Neural cell (in vitro differentiated cells): Measurements from ENCODE around the gene CD83. TPM values are rescaled to one million over a fixed set of nuclear protein-coding genes. Genes with fewer than 3 reads are reported as not detected.

ENCODE experiments used
- H2AFZ ChIP-seq: fragments of 200-600, 300-800 bp; sonication (generic), shearing (Covaris generic); 2 replicates; pipeline ENCODE4 v1.6.0; 2014; ENCODE audit warnings: low read depth, mild to moderate bottlenecking, antibody characterized with exemption, low read length, moderate library complexity
- H3F3A ChIP-seq: fragments of 200-600 bp; shearing (Covaris generic); 2 replicates; pipeline ENCODE4 v1.6.1; 2016; ENCODE audit warnings: mild to moderate bottlenecking, moderate library complexity, mixed read lengths, antibody characterized with exemption, low read length; ENCODE audit not compliant: insufficient read depth, poor library complexity, severe bottlenecking
- H3K27ac ChIP-seq: fragments of 200-600, 300-800 bp; sonication (generic), shearing (Covaris generic); 2 replicates; pipeline ENCODE4 v1.5.1; 2014; ENCODE audit warnings: mild to moderate bottlenecking, low read length, moderate library complexity
- H3K27me3 ChIP-seq: fragments of 300-800, 200-600 bp; sonication (generic), shearing (Covaris generic); 2 replicates; pipeline ENCODE4 v1.6.0; 2014; ENCODE audit warnings: mild to moderate bottlenecking, low read depth, low read length, moderate library complexity; ENCODE audit not compliant: insufficient read depth
- H3K36me3 ChIP-seq: fragments of 300-800, 200-600 bp; sonication (generic), shearing (Covaris generic); 2 replicates; pipeline ENCODE4 v1.5.1; 2014; ENCODE audit warnings: mild to moderate bottlenecking, antibody characterized with exemption, low read length, moderate library complexity; ENCODE audit not compliant: insufficient read depth
- H3K4me2 ChIP-seq: fragments of 300-800, 200-600 bp; sonication (generic), shearing (Covaris generic); 2 replicates; pipeline ENCODE4 v1.6.0; 2014; ENCODE audit warnings: mild to moderate bottlenecking, low read length
- H3K4me3 ChIP-seq: fragments of 300-800, 200-600 bp; sonication (generic), shearing (Covaris generic); 2 replicates; pipeline ENCODE4 v1.5.1; 2014; ENCODE audit warnings: mild to moderate bottlenecking, low read length, moderate library complexity
- H3K79me2 ChIP-seq: fragments of 200-600 bp; shearing (Covaris generic); replicated peaks from 2 replicates; pipeline ENCODE4 v1.6.0; 2014; ENCODE audit warnings: mild to moderate bottlenecking, low read length, moderate library complexity; ENCODE audit not compliant: insufficient read depth
- H3K9ac ChIP-seq: fragments of 300-800, 200-600 bp; sonication (generic), shearing (Covaris generic); 2 replicates; pipeline ENCODE4 v1.6.1; 2016; ENCODE audit warnings: mild to moderate bottlenecking, low read length, mixed read lengths
- H3K9me2 ChIP-seq: fragments of 200-600 bp; shearing (Covaris generic); 2 replicates; pipeline ENCODE4 v1.6.1; 2016; ENCODE audit warnings: mild to moderate bottlenecking, low read length, mixed read lengths; ENCODE audit not compliant: insufficient read depth
- H3K9me3 ChIP-seq: fragments of 200-600, 300-800 bp; sonication (generic), shearing (Covaris generic); 2 replicates; pipeline ENCODE4 v1.6.1; 2016; ENCODE audit warnings: mild to moderate bottlenecking, mixed run types, low read length, moderate library complexity, mixed read lengths
- H4K20me1 ChIP-seq: fragments of 200-600 bp; shearing (Covaris generic); 2 replicates; pipeline ENCODE4 v1.6.1; 2016; ENCODE audit warnings: mild to moderate bottlenecking, mixed run types; ENCODE audit not compliant: insufficient read depth
- EP300 ChIP-seq: fragments of 450-650 bp; conservative IDR thresholded peaks from 2 replicates; pipeline ENCODE4 v1.6.1; 2014; ENCODE audit warnings: antibody characterized with exemption, mild to moderate bottlenecking, moderate library complexity; ENCODE audit not compliant: poor library complexity, severe bottlenecking
- EZH2 ChIP-seq: fragments of 200-600, 300-800 bp; shearing (Covaris generic), sonication (generic); IDR thresholded peaks from 2 replicates; pipeline ENCODE4 v1.6.1; 2014; ENCODE audit warnings: antibody characterized with exemption, low read length, borderline replicate concordance, mild to moderate bottlenecking; ENCODE audit not compliant: insufficient read depth, poor library complexity, severe bottlenecking
- MXI1 ChIP-seq: fragments of 450-650 bp; conservative IDR thresholded peaks from 2 replicates; pipeline ENCODE4 v1.6.1; 2014; ENCODE audit warnings: antibody characterized with exemption, mild to moderate bottlenecking; ENCODE audit not compliant: poor library complexity, severe bottlenecking
- POLR2AphosphoS5 ChIP-seq: IDR thresholded peaks from 2 replicates; pipeline ENCODE4 v1.6.1; 2012
- RAD21 ChIP-seq: fragments of 450-650 bp; conservative IDR thresholded peaks from 2 replicates; pipeline ENCODE4 v1.6.1; 2014; ENCODE audit warnings: antibody characterized with exemption, mild to moderate bottlenecking, moderate library complexity
- SMC3 ChIP-seq: fragments of 450-650 bp; conservative IDR thresholded peaks from 2 replicates; pipeline ENCODE4 v1.6.1; 2014; ENCODE audit warnings: antibody characterized with exemption, mild to moderate bottlenecking, moderate library complexity; ENCODE audit not compliant: poor library complexity
- TAF1 ChIP-seq: IDR thresholded peaks from 2 replicates; pipeline ENCODE4 v1.6.1; 2012; ENCODE audit warnings: low read depth
- polyA plus RNA-seq: library from polyadenylated mRNA; depleted of rRNA; stranded (reverse); fragments of >200 nt; gene quantifications from 2 replicates; pipeline ENCODE4 v1.2.3, GENCODE V29; 2014
- TF ChIP-seq, protein P1 (sequence below): fragments of 450-650 bp; IDR thresholded peaks from 2 replicates; pipeline ENCODE4 v1.5.1; 2014; ENCODE audit warnings: antibody characterized with exemption, mild to moderate bottlenecking, moderate library complexity; ENCODE audit not compliant: poor library complexity, severe bottlenecking
- TF ChIP-seq, protein P2 (sequence below): IDR thresholded peaks from 2 replicates; pipeline ENCODE4 v1.6.1; 2012; ENCODE audit warnings: borderline replicate concordance

Gene CD83
- polyA plus RNA-seq, 1 donor from 2014 or later: 17.0 TPM

DNA sequence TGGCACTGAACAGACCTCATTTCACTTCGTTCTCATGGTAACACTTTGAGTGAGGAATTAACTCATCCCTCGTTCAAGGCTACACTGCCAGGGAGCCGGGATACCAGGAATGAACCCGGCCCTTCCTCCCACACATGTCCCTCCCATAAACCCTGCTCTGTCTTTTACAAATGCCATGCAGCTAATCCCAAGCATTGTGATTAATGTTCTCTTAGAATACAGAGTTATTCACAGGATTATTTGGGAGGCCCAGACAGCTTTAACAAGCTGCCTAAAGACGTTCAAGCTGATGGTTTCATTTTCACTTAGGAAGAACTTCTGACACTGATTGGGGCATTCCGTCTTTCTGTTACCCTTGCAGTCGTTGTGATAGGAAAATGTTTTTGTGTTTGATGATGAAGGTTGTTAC lies 42.5 kb upstream of the CD83 start:
- no peaks in the 10 kb centered on the region for H4K20me1 ChIP-seq
- no peak overlapping the region for H3K4me2 ChIP-seq
- H3K27me3 ChIP-seq: no peaks in the 10 kb centered on the region
- H3K36me3 ChIP-seq: no peaks in the 10 kb centered on the region
- TF ChIP-seq, protein P1, sequence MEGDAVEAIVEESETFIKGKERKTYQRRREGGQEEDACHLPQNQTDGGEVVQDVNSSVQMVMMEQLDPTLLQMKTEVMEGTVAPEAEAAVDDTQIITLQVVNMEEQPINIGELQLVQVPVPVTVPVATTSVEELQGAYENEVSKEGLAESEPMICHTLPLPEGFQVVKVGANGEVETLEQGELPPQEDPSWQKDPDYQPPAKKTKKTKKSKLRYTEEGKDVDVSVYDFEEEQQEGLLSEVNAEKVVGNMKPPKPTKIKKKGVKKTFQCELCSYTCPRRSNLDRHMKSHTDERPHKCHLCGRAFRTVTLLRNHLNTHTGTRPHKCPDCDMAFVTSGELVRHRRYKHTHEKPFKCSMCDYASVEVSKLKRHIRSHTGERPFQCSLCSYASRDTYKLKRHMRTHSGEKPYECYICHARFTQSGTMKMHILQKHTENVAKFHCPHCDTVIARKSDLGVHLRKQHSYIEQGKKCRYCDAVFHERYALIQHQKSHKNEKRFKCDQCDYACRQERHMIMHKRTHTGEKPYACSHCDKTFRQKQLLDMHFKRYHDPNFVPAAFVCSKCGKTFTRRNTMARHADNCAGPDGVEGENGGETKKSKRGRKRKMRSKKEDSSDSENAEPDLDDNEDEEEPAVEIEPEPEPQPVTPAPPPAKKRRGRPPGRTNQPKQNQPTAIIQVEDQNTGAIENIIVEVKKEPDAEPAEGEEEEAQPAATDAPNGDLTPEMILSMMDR: no peak
- TF ChIP-seq EZH2: no peak
- no peak for TF ChIP-seq SMC3
- TF ChIP-seq EP300: no peak
- TF ChIP-seq RAD21: no peak
- no peak for TF ChIP-seq TAF1
- no peak for TF ChIP-seq MXI1
- no peaks in the 10 kb centered on the region for H3K9me3 ChIP-seq
- no peaks in the 10 kb centered on the region for H3K9me2 ChIP-seq
- H2AFZ ChIP-seq: no peak overlapping the region
- no peak overlapping the region for H3K27ac ChIP-seq
- H3F3A ChIP-seq: no peaks in the 10 kb centered on the region
- H3K4me3 ChIP-seq: no peak overlapping the region
- H3K79me2 ChIP-seq: no peaks in the 10 kb centered on the region
- H3K9ac ChIP-seq: no peak overlapping the region

DNA sequence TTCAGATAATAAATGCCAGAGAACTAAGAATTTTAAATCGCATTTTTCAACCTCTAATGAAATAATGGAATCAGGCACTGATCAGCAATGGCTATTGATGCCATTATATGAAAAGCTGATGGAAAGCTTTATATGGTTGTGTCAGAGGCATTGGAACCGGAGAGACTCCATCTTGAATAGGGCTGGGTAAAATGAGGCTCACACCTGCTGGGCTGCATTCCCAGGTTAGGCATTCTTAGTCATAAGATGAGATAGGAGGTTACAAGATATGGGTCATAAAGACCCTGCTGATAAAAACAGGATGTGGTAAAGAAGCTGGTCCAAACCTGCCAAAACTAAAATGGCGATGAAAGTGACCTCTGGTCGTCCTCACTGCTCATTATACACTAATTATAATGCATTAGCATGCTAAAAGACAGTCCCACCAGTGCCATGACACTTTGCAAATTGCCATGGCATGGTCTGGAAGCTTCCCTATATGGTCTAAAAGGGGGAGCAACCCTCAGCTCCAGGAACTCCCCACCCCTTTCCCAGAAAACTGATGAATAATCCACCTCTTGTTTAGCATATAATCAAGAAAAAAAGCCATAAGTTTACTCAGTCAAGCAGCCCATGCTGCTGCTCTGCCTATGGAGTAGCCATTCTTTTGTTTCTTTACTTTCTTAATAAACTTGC lies 40.2 kb upstream of the CD83 start:
- Histone ChIP-seq H3K36me3 (no peaks in the 10 kb centered on the region), H3F3A (no peaks in the 10 kb centered on the region)
- TF ChIP-seq, protein P1: no peak
- TF ChIP-seq SMC3 (no peak), EP300 (no peak), RAD21 (no peak), MXI1 (no peak), POLR2AphosphoS5 (no peak), EZH2 (no peak), TAF1 (no peak)
- TF ChIP-seq, protein P2, sequence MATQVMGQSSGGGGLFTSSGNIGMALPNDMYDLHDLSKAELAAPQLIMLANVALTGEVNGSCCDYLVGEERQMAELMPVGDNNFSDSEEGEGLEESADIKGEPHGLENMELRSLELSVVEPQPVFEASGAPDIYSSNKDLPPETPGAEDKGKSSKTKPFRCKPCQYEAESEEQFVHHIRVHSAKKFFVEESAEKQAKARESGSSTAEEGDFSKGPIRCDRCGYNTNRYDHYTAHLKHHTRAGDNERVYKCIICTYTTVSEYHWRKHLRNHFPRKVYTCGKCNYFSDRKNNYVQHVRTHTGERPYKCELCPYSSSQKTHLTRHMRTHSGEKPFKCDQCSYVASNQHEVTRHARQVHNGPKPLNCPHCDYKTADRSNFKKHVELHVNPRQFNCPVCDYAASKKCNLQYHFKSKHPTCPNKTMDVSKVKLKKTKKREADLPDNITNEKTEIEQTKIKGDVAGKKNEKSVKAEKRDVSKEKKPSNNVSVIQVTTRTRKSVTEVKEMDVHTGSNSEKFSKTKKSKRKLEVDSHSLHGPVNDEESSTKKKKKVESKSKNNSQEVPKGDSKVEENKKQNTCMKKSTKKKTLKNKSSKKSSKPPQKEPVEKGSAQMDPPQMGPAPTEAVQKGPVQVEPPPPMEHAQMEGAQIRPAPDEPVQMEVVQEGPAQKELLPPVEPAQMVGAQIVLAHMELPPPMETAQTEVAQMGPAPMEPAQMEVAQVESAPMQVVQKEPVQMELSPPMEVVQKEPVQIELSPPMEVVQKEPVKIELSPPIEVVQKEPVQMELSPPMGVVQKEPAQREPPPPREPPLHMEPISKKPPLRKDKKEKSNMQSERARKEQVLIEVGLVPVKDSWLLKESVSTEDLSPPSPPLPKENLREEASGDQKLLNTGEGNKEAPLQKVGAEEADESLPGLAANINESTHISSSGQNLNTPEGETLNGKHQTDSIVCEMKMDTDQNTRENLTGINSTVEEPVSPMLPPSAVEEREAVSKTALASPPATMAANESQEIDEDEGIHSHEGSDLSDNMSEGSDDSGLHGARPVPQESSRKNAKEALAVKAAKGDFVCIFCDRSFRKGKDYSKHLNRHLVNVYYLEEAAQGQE: no peak

More for the DNA sequence above, 40.2 kb upstream of the CD83 start:
- Histone ChIP-seq H4K20me1 (no peaks in the 10 kb centered on the region), H3K9ac (no peak overlapping the region), H3K27me3 (no peaks in the 10 kb centered on the region), H3K4me2 (no peak overlapping the region), H3K9me3 (no peaks in the 10 kb centered on the region), H3K79me2 (no peaks in the 10 kb centered on the region), H3K27ac (no peak overlapping the region), H2AFZ (no peak overlapping the region), H3K4me3 (no peak overlapping the region), H3K9me2 (no peaks in the 10 kb centered on the region)
